ENCODE data around the gene ATF1. TPM values are rescaled to one million over a fixed set of nuclear protein-coding genes. Genes with fewer than 3 reads are reported as not detected.
A peak's percentile ranks its signal among the peaks of the same experiment; 100 is the strongest.

Gene ATF1
- total and polyA plus RNA-seq, 4 donors = 7.7 to 54.1 (median 22.3) TPM

DNA sequence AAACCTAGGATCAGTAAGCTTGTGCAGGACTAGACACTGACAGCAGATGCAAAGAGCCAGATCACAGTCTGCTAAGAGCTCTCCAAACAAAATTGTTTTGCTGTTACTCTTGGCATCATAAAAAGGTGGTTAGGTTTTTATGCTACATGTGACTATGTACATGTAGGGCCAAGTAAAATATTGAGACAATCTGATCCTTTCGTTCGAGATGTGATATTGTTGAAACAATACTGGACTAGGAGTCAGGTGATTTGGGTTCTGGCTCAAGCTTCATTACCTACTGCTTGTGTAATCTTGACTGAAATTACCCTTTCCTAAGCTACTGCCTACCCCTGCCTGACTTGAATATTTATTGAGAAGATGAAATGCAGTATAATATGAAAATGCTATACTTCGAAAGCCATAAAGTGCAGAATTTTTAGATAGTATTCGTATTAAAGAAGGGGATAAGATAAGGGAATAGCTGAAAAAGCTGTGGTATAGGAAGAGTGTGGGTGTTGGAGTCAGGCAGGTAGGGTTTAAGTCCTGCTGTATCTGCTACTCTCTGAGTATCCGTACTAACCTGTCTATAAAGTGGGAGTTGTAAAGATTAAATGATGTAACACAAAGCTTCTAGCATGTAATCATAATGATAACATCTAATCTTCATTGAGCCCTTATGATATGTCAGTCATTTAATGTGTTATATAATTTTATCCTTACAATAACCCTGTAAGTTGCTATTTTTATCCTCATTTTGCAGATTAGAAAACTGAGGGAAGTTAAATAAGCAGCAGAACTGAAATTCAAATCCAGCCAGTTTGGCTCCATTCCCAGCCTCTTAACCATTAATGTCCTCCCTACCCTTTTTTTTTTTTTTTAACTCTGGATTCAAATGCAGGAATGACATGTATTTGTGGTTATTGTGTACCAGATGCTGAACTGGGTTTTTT lies 38.6 kb upstream of the ATF1 start:
- H3K27me3 ChIP-seq (ENCODE audit: control insufficient read depth in 3 of 3, insufficient read depth in 3 of 3, low read length in 2 of 3) = no peaks in the 10 kb centered on the region
- H3K9ac ChIP-seq (ENCODE audit: insufficient read depth in 1 of 2, low read length in 2 of 2) = peak overlapping the region in 1 of 2 donors; percentile 1
- ATAC-seq (ENCODE audit: insufficient read depth, low FRiP score) (no peak), DNase-seq (peak in 1 of 3 donors; percentile 49)
- H3K9me3 ChIP-seq (ENCODE audit: control insufficient read depth in 4 of 4, insufficient read depth in 3 of 4, low read length in 3 of 4) = no peaks in the 10 kb centered on the region
- no peak overlapping the region for H3K27ac ChIP-seq (ENCODE audit: low read depth in 1 of 2, low read length in 1 of 2)
- peaks cover 0 to 19% (median 0%) of the 10 kb centered on the region in 5 donors for H3K4me1 ChIP-seq (ENCODE audit: control insufficient read depth in 5 of 5, insufficient read depth in 5 of 5, low read length in 5 of 5)
- H3K36me3 ChIP-seq (ENCODE audit: control insufficient read depth in 4 of 4, insufficient read depth in 4 of 4, low read length in 4 of 4) = peaks cover 28 to 63% (median 44%) of the 10 kb centered on the region in 4 donors
- WGBS, 2 donors = 84 to 93% methylated on average over 5 of the region's 5 CpGs
- TF ChIP-seq, protein P1, sequence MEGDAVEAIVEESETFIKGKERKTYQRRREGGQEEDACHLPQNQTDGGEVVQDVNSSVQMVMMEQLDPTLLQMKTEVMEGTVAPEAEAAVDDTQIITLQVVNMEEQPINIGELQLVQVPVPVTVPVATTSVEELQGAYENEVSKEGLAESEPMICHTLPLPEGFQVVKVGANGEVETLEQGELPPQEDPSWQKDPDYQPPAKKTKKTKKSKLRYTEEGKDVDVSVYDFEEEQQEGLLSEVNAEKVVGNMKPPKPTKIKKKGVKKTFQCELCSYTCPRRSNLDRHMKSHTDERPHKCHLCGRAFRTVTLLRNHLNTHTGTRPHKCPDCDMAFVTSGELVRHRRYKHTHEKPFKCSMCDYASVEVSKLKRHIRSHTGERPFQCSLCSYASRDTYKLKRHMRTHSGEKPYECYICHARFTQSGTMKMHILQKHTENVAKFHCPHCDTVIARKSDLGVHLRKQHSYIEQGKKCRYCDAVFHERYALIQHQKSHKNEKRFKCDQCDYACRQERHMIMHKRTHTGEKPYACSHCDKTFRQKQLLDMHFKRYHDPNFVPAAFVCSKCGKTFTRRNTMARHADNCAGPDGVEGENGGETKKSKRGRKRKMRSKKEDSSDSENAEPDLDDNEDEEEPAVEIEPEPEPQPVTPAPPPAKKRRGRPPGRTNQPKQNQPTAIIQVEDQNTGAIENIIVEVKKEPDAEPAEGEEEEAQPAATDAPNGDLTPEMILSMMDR (IDR thresholded peaks at IDR 0.05; ENCODE audit: control extremely low read depth, extremely low read depth) = no peak
- H3K4me3 ChIP-seq = no peak overlapping the region

DNA sequence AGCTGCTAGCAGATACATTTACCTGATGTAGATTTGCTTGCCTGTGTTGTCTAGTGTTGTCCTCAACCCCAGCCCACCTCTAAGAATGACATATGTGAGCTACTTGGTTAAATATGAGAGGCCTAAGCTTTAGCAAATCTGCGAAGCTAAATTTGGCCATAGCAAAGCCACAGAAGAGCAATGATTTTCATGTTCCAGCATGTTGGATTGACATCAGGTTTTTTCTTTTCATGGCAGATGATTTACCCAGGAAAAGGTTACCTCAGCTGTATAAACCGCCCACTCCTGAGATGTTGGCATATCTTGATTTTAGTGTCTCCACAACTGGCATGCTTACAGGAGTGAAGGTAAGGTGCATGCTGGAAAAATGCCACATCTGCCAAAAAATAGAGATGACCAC lies 36.4 kb upstream of the ATF1 start:
- H3K4me1 ChIP-seq (ENCODE audit: control insufficient read depth in 5 of 5, insufficient read depth in 5 of 5, low read length in 5 of 5) = peaks cover 0 to 19% (median 0%) of the 10 kb centered on the region in 5 donors
- DNase-seq = no peak
- TF ChIP-seq, protein P1 (IDR thresholded peaks at IDR 0.05; ENCODE audit: control extremely low read depth, extremely low read depth) = no peak
- H3K9ac ChIP-seq (ENCODE audit: insufficient read depth in 1 of 2, low read length in 2 of 2) = no peak overlapping the region
- H3K9me3 ChIP-seq (ENCODE audit: control insufficient read depth in 4 of 4, insufficient read depth in 3 of 4, low read length in 3 of 4) = no peaks in the 10 kb centered on the region
- no peak overlapping the region for H3K4me3 ChIP-seq
- H3K27me3 ChIP-seq (ENCODE audit: control insufficient read depth in 3 of 3, insufficient read depth in 3 of 3, low read length in 2 of 3) = no peaks in the 10 kb centered on the region
- no peak overlapping the region for H3K27ac ChIP-seq (ENCODE audit: low read depth in 1 of 2, low read length in 1 of 2)
- H3K36me3 ChIP-seq (ENCODE audit: control insufficient read depth in 4 of 4, insufficient read depth in 4 of 4, low read length in 4 of 4) = peaks cover 33 to 64% (median 40%) of the 10 kb centered on the region in 4 donors
- WGBS, 2 donors = 98 to 99% methylated on average over 2 of the region's 2 CpGs
- no peak for ATAC-seq (ENCODE audit: insufficient read depth, low FRiP score)

DNA sequence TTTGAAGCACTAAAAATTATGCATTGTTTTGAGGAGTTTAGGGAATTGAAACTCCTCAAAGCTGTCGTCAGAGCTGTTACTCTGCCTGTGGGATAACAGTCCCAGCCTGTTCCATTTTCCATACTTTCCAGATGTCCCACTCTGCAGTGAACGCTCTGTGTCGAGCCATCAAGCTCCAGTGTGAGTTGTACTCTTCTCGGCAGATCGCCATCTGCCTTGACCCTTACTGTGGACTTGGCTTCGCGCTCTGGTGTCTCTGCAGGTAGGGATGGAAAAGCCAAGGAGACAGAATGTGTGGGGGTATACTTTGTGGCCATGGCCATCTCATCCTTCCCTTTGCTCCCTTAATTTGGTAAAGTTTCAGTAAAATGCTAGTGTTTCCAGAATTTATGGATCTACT lies 35.5 kb upstream of the ATF1 start:
- no peaks in the 10 kb centered on the region for H3K27me3 ChIP-seq (ENCODE audit: control insufficient read depth in 3 of 3, insufficient read depth in 3 of 3, low read length in 2 of 3)
- ATAC-seq (ENCODE audit: insufficient read depth, low FRiP score) (no peak), DNase-seq (no peak)
- no peak overlapping the region for H3K9ac ChIP-seq (ENCODE audit: insufficient read depth in 1 of 2, low read length in 2 of 2)
- TF ChIP-seq, protein P1 (IDR thresholded peaks at IDR 0.05; ENCODE audit: control extremely low read depth, extremely low read depth) = no peak
- no peaks in the 10 kb centered on the region for H3K9me3 ChIP-seq (ENCODE audit: control insufficient read depth in 4 of 4, insufficient read depth in 3 of 4, low read length in 3 of 4)
- H3K4me3 ChIP-seq = no peak overlapping the region
- WGBS, 2 donors = 83 to 91% methylated on average over 7 of the region's 7 CpGs
- peaks cover 30 to 63% (median 38%) of the 10 kb centered on the region in 4 donors for H3K36me3 ChIP-seq (ENCODE audit: control insufficient read depth in 4 of 4, insufficient read depth in 4 of 4, low read length in 4 of 4)
- H3K27ac ChIP-seq (ENCODE audit: low read depth in 1 of 2, low read length in 1 of 2) = no peak overlapping the region
- peaks cover 0 to 14% (median 0%) of the 10 kb centered on the region in 5 donors for H3K4me1 ChIP-seq (ENCODE audit: control insufficient read depth in 5 of 5, insufficient read depth in 5 of 5, low read length in 5 of 5)
